MCF 10A (cell line): ENCODE measurements around the gene EPHB1. TPM values are rescaled to one million over a fixed set of nuclear protein-coding genes. Genes with fewer than 3 reads are reported as not detected.

Source experiments
- BruUV-seq: library from RNA; stranded (reverse); fragments of 400-500 nt; replicated peaks from 2 replicates; lab custom pipeline; 2021; lab: Mats Ljungman, UMichigan
- CTCF ChIA-PET: fragments of 300-600 bp; sonication (Branson Sonifier 250); formaldehyde crosslinking; extraction: SDS; loops from one replicate; lab custom pipeline; 2021; ENCODE audit warnings: antibody characterized with exemption, inconsistent platforms; lab: Yijun Ruan, JAX
- POLR2A ChIA-PET: fragments of 300-600, 350-650 bp; sonication (Branson Sonifier 250); formaldehyde crosslinking; extraction: SDS; loops from one replicate; lab custom pipeline; 2020; ENCODE audit warnings: antibody characterized with exemption, inconsistent platforms; lab: Yijun Ruan, JAX
- DNase-seq: peaks from one replicate; pipeline ENCODE4 v3.0.0-alpha.2; 2018; ENCODE audit not compliant: unreplicated experiment
- H3K27ac Mint-ChIP-seq: one replicate; pipeline ENCODE4 v1.8.0; 2022; ENCODE audit warnings: mild to moderate bottlenecking, low read depth, mixed read lengths; ENCODE audit not compliant: unreplicated experiment
- H3K27me3 Mint-ChIP-seq: one replicate; pipeline ENCODE4 v1.8.0; 2022; ENCODE audit warnings: mixed read lengths; ENCODE audit not compliant: insufficient read depth, unreplicated experiment
- H3K36me3 Mint-ChIP-seq: one replicate; pipeline ENCODE4 v1.8.0; 2022; ENCODE audit warnings: mild to moderate bottlenecking, moderate library complexity, mixed read lengths; ENCODE audit not compliant: insufficient read depth, unreplicated experiment
- H3K4me1 Mint-ChIP-seq: one replicate; pipeline ENCODE4 v1.8.0; 2022; ENCODE audit warnings: mixed read lengths; ENCODE audit not compliant: insufficient read depth, unreplicated experiment
- H3K4me3 Mint-ChIP-seq: one replicate; pipeline ENCODE4 v1.8.0; 2022; ENCODE audit warnings: mild to moderate bottlenecking, moderate library complexity, mixed read lengths; ENCODE audit not compliant: unreplicated experiment
- H3K9me3 Mint-ChIP-seq: one replicate; pipeline ENCODE4 v1.8.0; 2022; ENCODE audit warnings: mixed read lengths; ENCODE audit not compliant: unreplicated experiment
- CTCF ChIP-seq: fragments of 200-600 bp; IDR thresholded peaks from one replicate; pipeline ENCODE4 v1.8.0; 2022; ENCODE audit warnings: antibody characterized with exemption, mild to moderate bottlenecking; ENCODE audit not compliant: unreplicated experiment
- intact Hi-C: fragments of 100-400 bp; cut with micrococcal nuclease; formaldehyde crosslinking; loops from 2 replicates; pipeline ENCODE4 v1.14.1; 2022
- total RNA-seq: library from RNA; stranded (reverse); gene quantifications from 2 replicates; pipeline ENCODE4 v1.2.3, GENCODE V29; 2022

The EPHB1 gene
- total RNA-seq, 1 experiment from 2014 or later, result not detected

- no peak for DNase-seq
- CTCF ChIA-PET, result no interaction called here
- H3K27ac Mint-ChIP-seq, result no peak overlapping the region
Measured at GRCh38 chr3:135041601-135042000, 246.5 kb downstream of the EPHB1 start.

DNA sequence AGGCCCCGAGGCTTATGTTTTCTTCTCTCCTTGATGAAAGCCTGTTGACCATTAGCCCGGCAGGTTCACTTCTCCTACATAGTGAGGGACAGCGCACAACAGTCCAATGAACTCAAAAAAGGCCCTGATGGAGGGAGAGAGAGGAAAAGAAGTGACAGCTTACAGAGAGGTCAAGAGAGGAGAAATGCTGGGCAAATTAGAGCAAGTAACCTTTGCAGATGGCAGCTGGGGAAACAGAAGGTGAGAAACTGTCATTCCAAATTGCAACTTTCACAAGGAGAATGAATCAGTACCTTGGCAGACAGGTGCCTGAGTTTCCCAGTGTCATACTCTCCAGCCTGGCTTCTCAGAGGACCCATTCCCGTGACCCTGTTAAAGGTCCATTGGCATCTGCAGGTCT, 252.0 kb downstream of the EPHB1 start:
- Mint-ChIP-seq H3K27me3 (no peaks in the 10 kb centered on the region), H3K36me3 (no peaks in the 10 kb centered on the region), H3K4me1 (no peaks in the 10 kb centered on the region), H3K27ac (no peak overlapping the region), H3K9me3 (peaks cover 14% of the 10 kb centered on the region), H3K4me3 (no peak overlapping the region)
- ChIA-PET POLR2A (no interaction called here), CTCF (no interaction called here)
- intact Hi-C loops, result no loop called here
- no peak for DNase-seq
- no TSS peak for BruUV-seq
- TF ChIP-seq CTCF, result no peak

More at GRCh38 chr3:135041601-135042000, 246.5 kb downstream of the EPHB1 start:
- Mint-ChIP-seq H3K4me1 (no peaks in the 10 kb centered on the region), H3K4me3 (no peak overlapping the region), H3K27me3 (no peaks in the 10 kb centered on the region), H3K36me3 (peaks cover 6% of the 10 kb centered on the region), H3K9me3 (peaks cover 14% of the 10 kb centered on the region)
- POLR2A ChIA-PET, result no interaction called here
- no peak for TF ChIP-seq CTCF
- intact Hi-C loops, result no loop called here
- BruUV-seq, result no TSS peak

GRCh38 chr3:135050536-135050935, 255.5 kb downstream of the EPHB1 start:
- no peak for TF ChIP-seq CTCF
- POLR2A ChIA-PET, result no interaction called here
- no peaks in the 10 kb centered on the region for H3K36me3 Mint-ChIP-seq
- H3K4me3 Mint-ChIP-seq, result no peak overlapping the region
- intact Hi-C loops, result no loop called here
- no peak for DNase-seq
- H3K27ac Mint-ChIP-seq, result no peak overlapping the region
- H3K27me3 Mint-ChIP-seq, result no peaks in the 10 kb centered on the region
- no peaks in the 10 kb centered on the region for H3K4me1 Mint-ChIP-seq
- CTCF ChIA-PET, result interaction anchor here (0.7 kb wide), 1 partner anchor 1660 kb away, joined by 4 read pairs; no protein-coding TSS in a partner anchor
- BruUV-seq, result no TSS peak
- H3K9me3 Mint-ChIP-seq, result peaks cover 26% of the 10 kb centered on the region

- no TSS peak for BruUV-seq
- Mint-ChIP-seq H3K9me3 (peaks cover 27% of the 10 kb centered on the region), H3K36me3 (no peaks in the 10 kb centered on the region), H3K4me1 (no peaks in the 10 kb centered on the region), H3K4me3 (no peak overlapping the region), H3K27me3 (no peaks in the 10 kb centered on the region), H3K27ac (no peak overlapping the region)
- CTCF ChIA-PET, result interaction anchor here (0.8 kb wide), 1 partner anchor 257 kb away, joined by 3 read pairs; the partner anchor contains the start of gene EPHB1
- POLR2A ChIA-PET, result no interaction called here
- TF ChIP-seq CTCF, result no peak
- intact Hi-C loops, result no loop called here
- no peak for DNase-seq
Measured at GRCh38 chr3:135051409-135051973, 256.4 kb downstream of the EPHB1 start.
